ENCODE measurements around the gene IGF2BP2.
"Not testable (repeated sequence)": the region's sequence is repeated elsewhere in the genome, so short reads cannot be mapped to it uniquely, and the experiment has no call there.

DNA sequence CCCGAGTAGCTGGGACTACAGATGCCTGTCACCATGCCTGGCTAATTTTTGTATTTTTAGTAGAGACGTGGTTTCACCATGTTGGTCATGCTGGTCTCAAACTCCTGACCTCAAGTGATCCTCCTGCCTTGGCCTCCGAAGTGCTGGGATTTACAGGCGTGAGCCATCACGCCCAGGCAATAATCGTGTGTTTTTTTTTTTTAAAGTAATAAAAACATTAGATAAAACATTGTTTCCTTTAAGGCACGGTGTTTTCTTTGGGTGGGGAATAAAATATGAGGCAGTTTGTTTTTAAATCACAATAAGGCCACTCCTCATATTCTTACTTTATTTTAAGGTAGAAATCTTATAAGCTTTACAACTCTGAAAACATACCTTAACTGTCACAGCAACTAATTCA, 127.6 kb downstream of the IGF2BP2 start:
- TF ChIP-seq, protein P1, sequence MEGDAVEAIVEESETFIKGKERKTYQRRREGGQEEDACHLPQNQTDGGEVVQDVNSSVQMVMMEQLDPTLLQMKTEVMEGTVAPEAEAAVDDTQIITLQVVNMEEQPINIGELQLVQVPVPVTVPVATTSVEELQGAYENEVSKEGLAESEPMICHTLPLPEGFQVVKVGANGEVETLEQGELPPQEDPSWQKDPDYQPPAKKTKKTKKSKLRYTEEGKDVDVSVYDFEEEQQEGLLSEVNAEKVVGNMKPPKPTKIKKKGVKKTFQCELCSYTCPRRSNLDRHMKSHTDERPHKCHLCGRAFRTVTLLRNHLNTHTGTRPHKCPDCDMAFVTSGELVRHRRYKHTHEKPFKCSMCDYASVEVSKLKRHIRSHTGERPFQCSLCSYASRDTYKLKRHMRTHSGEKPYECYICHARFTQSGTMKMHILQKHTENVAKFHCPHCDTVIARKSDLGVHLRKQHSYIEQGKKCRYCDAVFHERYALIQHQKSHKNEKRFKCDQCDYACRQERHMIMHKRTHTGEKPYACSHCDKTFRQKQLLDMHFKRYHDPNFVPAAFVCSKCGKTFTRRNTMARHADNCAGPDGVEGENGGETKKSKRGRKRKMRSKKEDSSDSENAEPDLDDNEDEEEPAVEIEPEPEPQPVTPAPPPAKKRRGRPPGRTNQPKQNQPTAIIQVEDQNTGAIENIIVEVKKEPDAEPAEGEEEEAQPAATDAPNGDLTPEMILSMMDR (IDR thresholded peaks at IDR 0.05; ENCODE audit: insufficient read depth, low read length), result not testable (repeated sequence)
- TF ChIP-seq, protein P2, sequence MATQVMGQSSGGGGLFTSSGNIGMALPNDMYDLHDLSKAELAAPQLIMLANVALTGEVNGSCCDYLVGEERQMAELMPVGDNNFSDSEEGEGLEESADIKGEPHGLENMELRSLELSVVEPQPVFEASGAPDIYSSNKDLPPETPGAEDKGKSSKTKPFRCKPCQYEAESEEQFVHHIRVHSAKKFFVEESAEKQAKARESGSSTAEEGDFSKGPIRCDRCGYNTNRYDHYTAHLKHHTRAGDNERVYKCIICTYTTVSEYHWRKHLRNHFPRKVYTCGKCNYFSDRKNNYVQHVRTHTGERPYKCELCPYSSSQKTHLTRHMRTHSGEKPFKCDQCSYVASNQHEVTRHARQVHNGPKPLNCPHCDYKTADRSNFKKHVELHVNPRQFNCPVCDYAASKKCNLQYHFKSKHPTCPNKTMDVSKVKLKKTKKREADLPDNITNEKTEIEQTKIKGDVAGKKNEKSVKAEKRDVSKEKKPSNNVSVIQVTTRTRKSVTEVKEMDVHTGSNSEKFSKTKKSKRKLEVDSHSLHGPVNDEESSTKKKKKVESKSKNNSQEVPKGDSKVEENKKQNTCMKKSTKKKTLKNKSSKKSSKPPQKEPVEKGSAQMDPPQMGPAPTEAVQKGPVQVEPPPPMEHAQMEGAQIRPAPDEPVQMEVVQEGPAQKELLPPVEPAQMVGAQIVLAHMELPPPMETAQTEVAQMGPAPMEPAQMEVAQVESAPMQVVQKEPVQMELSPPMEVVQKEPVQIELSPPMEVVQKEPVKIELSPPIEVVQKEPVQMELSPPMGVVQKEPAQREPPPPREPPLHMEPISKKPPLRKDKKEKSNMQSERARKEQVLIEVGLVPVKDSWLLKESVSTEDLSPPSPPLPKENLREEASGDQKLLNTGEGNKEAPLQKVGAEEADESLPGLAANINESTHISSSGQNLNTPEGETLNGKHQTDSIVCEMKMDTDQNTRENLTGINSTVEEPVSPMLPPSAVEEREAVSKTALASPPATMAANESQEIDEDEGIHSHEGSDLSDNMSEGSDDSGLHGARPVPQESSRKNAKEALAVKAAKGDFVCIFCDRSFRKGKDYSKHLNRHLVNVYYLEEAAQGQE (IDR thresholded peaks at IDR 0.05; ENCODE audit: insufficient replicate concordance, low read depth), result not testable (repeated sequence)

Measured in HL-60 (cell line).